HCT116 (cell line): ENCODE results near the gene JAK1. TPM values are rescaled to one million over a fixed set of nuclear protein-coding genes. Genes with fewer than 3 reads are reported as not detected.

Experiments used
- ATAC-seq: fragments of 200-7000 bp; cut with Tn5 transposase; 2 replicates; pipeline ENCODE4 v1.9.1; 2020; ENCODE audit warnings: mild to moderate bottlenecking, moderate library complexity
- BruUV-seq: library from RNA; stranded (reverse); fragments of 400-500 nt; replicated peaks from 2 replicates; lab custom pipeline; 2021; lab: Mats Ljungman, UMichigan
- CTCF ChIA-PET: fragments of 300-600 bp; sonication (Branson Sonifier 250); formaldehyde crosslinking; loops from one replicate; lab custom pipeline; 2021; ENCODE audit warnings: antibody characterized with exemption; lab: Charles Lee
- POLR2A ChIA-PET: fragments of 300-600, 350-600 bp; sonication (Branson Sonifier 250); formaldehyde crosslinking; loops from one replicate; lab custom pipeline; 2021; ENCODE audit warnings: antibody characterized with exemption; lab: Charles Lee
- RAD21 ChIA-PET, 2 experiments: fragments of 300-600 bp; sonication (Branson Sonifier 250); formaldehyde crosslinking; loops; one replicate each; lab custom pipeline; 2023; ENCODE audit warnings: low total read pairs in 2 of 2; ENCODE audit not compliant: uncharacterized antibody in 2 of 2, unreplicated experiment in 2 of 2, low non-redundant PET in 1 of 2; lab: Charles Lee
- DNase-seq: peaks from one replicate; pipeline ENCODE4 v3.0.0-alpha.2; 2010; ENCODE audit warnings: low read depth, low spot score
- H2AFZ ChIP-seq: fragments of 200-600 bp; shearing (Covaris generic), sonication (generic); 2 replicates; pipeline ENCODE4 v1.6.1; 2017; ENCODE audit warnings: low read depth, mixed run types, mixed read lengths, antibody characterized with exemption, low read length; ENCODE audit not compliant: poor library complexity, severe bottlenecking
- H3K27ac ChIP-seq: 2 replicates; pipeline ENCODE4 v1.5.1; 2012; ENCODE audit warnings: low read depth, low read length
- H3K27me3 ChIP-seq: fragments of 200-600 bp; sonication (generic); 2 replicates; pipeline ENCODE4 v1.6.1; 2016; ENCODE audit warnings: mixed run types, low read length, mixed read lengths; ENCODE audit not compliant: insufficient read depth
- H3K36me3 ChIP-seq, 2 experiments: fragments of 200-500 bp in 1 of 2; fragments of 200-600 bp in 1 of 2; sonication (Bioruptor generic) in 1 of 2; sonication (generic) in 1 of 2; 2 replicates each; pipeline versions ENCODE4 v1.5.1 to v1.6.1; 2014 to 2016; ENCODE audit warnings: low read length in 2 of 2, inconsistent platforms in 1 of 2, mixed read lengths in 1 of 2, mixed run types in 1 of 2; ENCODE audit not compliant: insufficient read depth in 2 of 2, control insufficient read depth in 1 of 2
- H3K4me1 ChIP-seq, 2 experiments: fragments of 200-600 bp in 1 of 2; sonication (generic) in 1 of 2; 2 replicates each; pipeline versions ENCODE4 v1.5.1 to v1.6.1; 2012 to 2017; ENCODE audit warnings: low read length in 2 of 2, inconsistent platforms in 1 of 2, mild to moderate bottlenecking in 1 of 2, mixed read lengths in 1 of 2, mixed run types in 1 of 2, moderate library complexity in 1 of 2; ENCODE audit not compliant: insufficient read depth in 2 of 2, control insufficient read depth in 1 of 2
- H3K4me2 ChIP-seq: fragments of 200-600 bp; sonication (generic); 2 replicates; pipeline ENCODE4 v1.6.1; 2017; ENCODE audit warnings: mixed run types, low read length, mixed read lengths
- H3K4me3 ChIP-seq, 2 experiments: fragments of 200-600 bp in 1 of 2; sonication (generic) in 1 of 2; replicated peaks in 1 of 2; 2 replicates each; pipeline ENCODE4 v1.5.1; 2011 to 2016; ENCODE audit warnings: low read length in 2 of 2, control low read depth in 1 of 2, low read depth in 1 of 2, mild to moderate bottlenecking in 1 of 2, mixed read lengths in 1 of 2, mixed run types in 1 of 2
- H3K79me2 ChIP-seq: fragments of 200-600 bp; sonication (generic); 2 replicates; pipeline ENCODE4 v1.6.1; 2017; ENCODE audit warnings: mild to moderate bottlenecking, mixed run types, low read length, moderate library complexity, mixed read lengths; ENCODE audit not compliant: insufficient read depth
- H3K9ac ChIP-seq: fragments of 200-600 bp; sonication (generic); 2 replicates; pipeline ENCODE4 v1.6.1; 2016; ENCODE audit warnings: low read length, mixed read lengths
- H3K9me2 ChIP-seq: fragments of 200-600 bp; sonication (generic), shearing (Covaris generic); 2 replicates; pipeline ENCODE4 v1.6.1; 2017; ENCODE audit warnings: mixed run types, mild to moderate bottlenecking, moderate library complexity; ENCODE audit not compliant: insufficient read depth
- H3K9me3 ChIP-seq, 2 experiments: fragments of 200-500 bp in 1 of 2; fragments of 200-600 bp in 1 of 2; sonication (Bioruptor generic) in 1 of 2; sonication (generic) in 1 of 2; 2 replicates each; pipeline ENCODE4 v1.6.1; 2014 to 2017; ENCODE audit warnings: low read length in 2 of 2, mixed read lengths in 2 of 2, inconsistent platforms in 1 of 2, low read depth in 1 of 2, mild to moderate bottlenecking in 1 of 2, mixed run types in 1 of 2, moderate library complexity in 1 of 2; ENCODE audit not compliant: control insufficient read depth in 1 of 2, insufficient read depth in 1 of 2
- H4K20me1 ChIP-seq: fragments of 200-600 bp; sonication (generic), shearing (Covaris generic); 2 replicates; pipeline ENCODE4 v1.6.1; 2017; ENCODE audit warnings: mixed run types, mild to moderate bottlenecking, moderate library complexity; ENCODE audit not compliant: insufficient read depth
- CBX3 ChIP-seq: IDR thresholded peaks from 2 replicates; pipeline ENCODE4 v1.6.1; 2012; ENCODE audit warnings: low read depth
- CEBPB ChIP-seq: IDR thresholded peaks from 2 replicates; pipeline ENCODE4 v1.6.1; 2012; ENCODE audit warnings: low read depth
- CTCF ChIP-seq, 3 experiments: fragments of 200-600 bp in 1 of 3; sonication (generic) in 1 of 3; IDR thresholded peaks in 2 of 3; conservative IDR thresholded peaks in 1 of 3; 2 replicates each; pipeline ENCODE4 v1.5.1; 2012 to 2017; ENCODE audit warnings: low read depth in 2 of 3, low read length in 2 of 3, antibody characterized with exemption in 1 of 3, borderline replicate concordance in 1 of 3, control low read depth in 1 of 3, mild to moderate bottlenecking in 1 of 3, mixed read lengths in 1 of 3, mixed run types in 1 of 3, moderate library complexity in 1 of 3; ENCODE audit not compliant: insufficient read depth in 1 of 3
- FOSL1 ChIP-seq: IDR thresholded peaks from 2 replicates; pipeline ENCODE4 v1.6.1; 2012; ENCODE audit warnings: low read depth
- JUND ChIP-seq: IDR thresholded peaks from 2 replicates; pipeline ENCODE4 v1.6.1; 2012
- MAX ChIP-seq: IDR thresholded peaks from 2 replicates; pipeline ENCODE4 v1.6.1; 2012
- SRF ChIP-seq: IDR thresholded peaks from 2 replicates; pipeline ENCODE4 v1.6.1; 2012; ENCODE audit warnings: low read depth
- TCF7L2 ChIP-seq: IDR thresholded peaks from 2 replicates; pipeline ENCODE4 v1.7.0; 2011; ENCODE audit warnings: borderline replicate concordance, inconsistent platforms; ENCODE audit not compliant: insufficient read depth, insufficient read length; ENCODE audit errors: extremely low read depth
- YY1 ChIP-seq: IDR thresholded peaks from 2 replicates; pipeline ENCODE4 v1.6.1; 2011; ENCODE audit warnings: low read length, low read depth, moderate library complexity, mild to moderate bottlenecking; ENCODE audit not compliant: insufficient replicate concordance; ENCODE audit errors: extremely low read depth
- ZFX ChIP-seq: fragments of 450-650 bp; IDR thresholded peaks from 2 replicates; pipeline ENCODE4 v1.6.1; 2017
- intact Hi-C: fragments of 100-400 bp; cut with micrococcal nuclease; formaldehyde crosslinking; loops from 2 replicates; pipeline ENCODE4 v1.10.0; 2022
- total RNA-seq: library from RNA; stranded (reverse); gene quantifications from one replicate; pipeline ENCODE4 v1.2.1, GENCODE V29; 2021; ENCODE audit not compliant: unreplicated experiment
- TF ChIP-seq, protein P1 (sequence below): IDR thresholded peaks from 2 replicates; pipeline ENCODE4 v1.6.1; 2011; ENCODE audit warnings: mild to moderate bottlenecking, low read length, moderate library complexity; ENCODE audit not compliant: insufficient replicate concordance; ENCODE audit errors: extremely low read depth
- TF ChIP-seq, protein P2 (sequence below): IDR thresholded peaks from 2 replicates; pipeline ENCODE4 v1.6.1; 2012; ENCODE audit warnings: low read depth

JAK1 gene
- total RNA-seq, 1 experiment from 2014 or later = 53.2 TPM

- Histone ChIP-seq H3K9ac (no peak overlapping the region), H3K4me2 (no peak overlapping the region), H3K36me3 (peaks cover 0 to 14% of the 10 kb centered on the region in 2 experiments; a peak in 1 of 4 replicates), H2AFZ (no peak overlapping the region), H3K4me1 (no peaks in the 10 kb centered on the region), H3K27me3 (no peaks in the 10 kb centered on the region), H4K20me1 (no peaks in the 10 kb centered on the region), H3K79me2 (peaks cover 13% of the 10 kb centered on the region; the same call in 1 of the 2 replicates), H3K27ac (no peak overlapping the region), H3K9me2 (no peaks in the 10 kb centered on the region), H3K4me3 (no peak overlapping the region), H3K9me3 (no peaks in the 10 kb centered on the region)
- intact Hi-C loops = no loop called here
- ATAC-seq (no peak), DNase-seq (no peak)
- TF ChIP-seq FOSL1 = no peak
- TF ChIP-seq, protein P1, sequence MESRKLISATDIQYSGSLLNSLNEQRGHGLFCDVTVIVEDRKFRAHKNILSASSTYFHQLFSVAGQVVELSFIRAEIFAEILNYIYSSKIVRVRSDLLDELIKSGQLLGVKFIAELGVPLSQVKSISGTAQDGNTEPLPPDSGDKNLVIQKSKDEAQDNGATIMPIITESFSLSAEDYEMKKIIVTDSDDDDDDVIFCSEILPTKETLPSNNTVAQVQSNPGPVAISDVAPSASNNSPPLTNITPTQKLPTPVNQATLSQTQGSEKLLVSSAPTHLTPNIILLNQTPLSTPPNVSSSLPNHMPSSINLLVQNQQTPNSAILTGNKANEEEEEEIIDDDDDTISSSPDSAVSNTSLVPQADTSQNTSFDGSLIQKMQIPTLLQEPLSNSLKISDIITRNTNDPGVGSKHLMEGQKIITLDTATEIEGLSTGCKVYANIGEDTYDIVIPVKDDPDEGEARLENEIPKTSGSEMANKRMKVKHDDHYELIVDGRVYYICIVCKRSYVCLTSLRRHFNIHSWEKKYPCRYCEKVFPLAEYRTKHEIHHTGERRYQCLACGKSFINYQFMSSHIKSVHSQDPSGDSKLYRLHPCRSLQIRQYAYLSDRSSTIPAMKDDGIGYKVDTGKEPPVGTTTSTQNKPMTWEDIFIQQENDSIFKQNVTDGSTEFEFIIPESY = no peak
- TF ChIP-seq, protein P2, sequence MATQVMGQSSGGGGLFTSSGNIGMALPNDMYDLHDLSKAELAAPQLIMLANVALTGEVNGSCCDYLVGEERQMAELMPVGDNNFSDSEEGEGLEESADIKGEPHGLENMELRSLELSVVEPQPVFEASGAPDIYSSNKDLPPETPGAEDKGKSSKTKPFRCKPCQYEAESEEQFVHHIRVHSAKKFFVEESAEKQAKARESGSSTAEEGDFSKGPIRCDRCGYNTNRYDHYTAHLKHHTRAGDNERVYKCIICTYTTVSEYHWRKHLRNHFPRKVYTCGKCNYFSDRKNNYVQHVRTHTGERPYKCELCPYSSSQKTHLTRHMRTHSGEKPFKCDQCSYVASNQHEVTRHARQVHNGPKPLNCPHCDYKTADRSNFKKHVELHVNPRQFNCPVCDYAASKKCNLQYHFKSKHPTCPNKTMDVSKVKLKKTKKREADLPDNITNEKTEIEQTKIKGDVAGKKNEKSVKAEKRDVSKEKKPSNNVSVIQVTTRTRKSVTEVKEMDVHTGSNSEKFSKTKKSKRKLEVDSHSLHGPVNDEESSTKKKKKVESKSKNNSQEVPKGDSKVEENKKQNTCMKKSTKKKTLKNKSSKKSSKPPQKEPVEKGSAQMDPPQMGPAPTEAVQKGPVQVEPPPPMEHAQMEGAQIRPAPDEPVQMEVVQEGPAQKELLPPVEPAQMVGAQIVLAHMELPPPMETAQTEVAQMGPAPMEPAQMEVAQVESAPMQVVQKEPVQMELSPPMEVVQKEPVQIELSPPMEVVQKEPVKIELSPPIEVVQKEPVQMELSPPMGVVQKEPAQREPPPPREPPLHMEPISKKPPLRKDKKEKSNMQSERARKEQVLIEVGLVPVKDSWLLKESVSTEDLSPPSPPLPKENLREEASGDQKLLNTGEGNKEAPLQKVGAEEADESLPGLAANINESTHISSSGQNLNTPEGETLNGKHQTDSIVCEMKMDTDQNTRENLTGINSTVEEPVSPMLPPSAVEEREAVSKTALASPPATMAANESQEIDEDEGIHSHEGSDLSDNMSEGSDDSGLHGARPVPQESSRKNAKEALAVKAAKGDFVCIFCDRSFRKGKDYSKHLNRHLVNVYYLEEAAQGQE = no peak
- TF ChIP-seq JUND = no peak
- TF ChIP-seq CBX3 = no peak
- no peak for TF ChIP-seq CTCF (IDR thresholded peaks at IDR 0.05 in 2 of 3, conservative IDR thresholded peaks at IDR 0.05 in 1 of 3; ENCODE audit: borderline replicate concordance in 1 of 3, insufficient read depth in 1 of 3, low read depth in 2 of 3, low read length in 2 of 3)
- TF ChIP-seq YY1 = no peak
- TF ChIP-seq TCF7L2 = no peak
- TF ChIP-seq MAX = no peak
- TF ChIP-seq SRF = no peak
- TF ChIP-seq ZFX = no peak
- no peak for TF ChIP-seq CEBPB
- no TSS peak for BruUV-seq
- ChIA-PET POLR2A (no interaction called here), CTCF (no interaction called here), RAD21 (no interaction called here)
These were observed 175.4 kb downstream of the JAK1 start for GRCh38 chr1:64790832-64791487.
